DMS53 (cell line): ENCODE measurements around the gene ANKRD55.
"Not testable (repeated sequence)": the region's sequence is repeated elsewhere in the genome, so short reads cannot be mapped to it uniquely, and the experiment has no call there.

ENCODE experiments used
- DNase-seq: peaks from one replicate; lab custom pipeline; 2025; lab: John Stamatoyannopoulos, UW

ANKRD55 gene

GRCh38 chr5:56233230-56233629 is at the start of gene ANKRD55:
Gene ANKRD55, minus strand, starts transcription at chr5:56233330. Its CDS starts 417 bp downstream, at chr5:56232913.
- no peak for DNase-seq

- DNase-seq, result no peak
These were observed 49.1 kb upstream of the ANKRD55 start for GRCh38 chr5:56282216-56282615.

GRCh38 chr5:56281489-56282165 is 48.5 kb upstream of the ANKRD55 start:
- DNase-seq, result no peak

GRCh38 chr5:56279979-56280378 is 46.8 kb upstream of the ANKRD55 start:
- DNase-seq, result no peak

GRCh38 chr5:56279291-56279690 is 46.2 kb upstream of the ANKRD55 start:
- no peak for DNase-seq

- DNase-seq, result no peak
These were observed 45.2 kb upstream of the ANKRD55 start for GRCh38 chr5:56278335-56278753.

- DNase-seq, result no peak
These were observed 44.4 kb upstream of the ANKRD55 start for GRCh38 chr5:56277573-56277972.

- no peak for DNase-seq
These were observed 40.3 kb upstream of the ANKRD55 start for GRCh38 chr5:56273376-56273955.

GRCh38 chr5:56272765-56273164 is 39.6 kb upstream of the ANKRD55 start:
- no peak for DNase-seq

GRCh38 chr5:56270568-56271392 is 37.6 kb upstream of the ANKRD55 start:
- DNase-seq, result peak; percentile 90

- peak; percentile 26 for DNase-seq
These were observed 36.9 kb upstream of the ANKRD55 start for GRCh38 chr5:56270058-56270457.

GRCh38 chr5:56269216-56269927 is 36.2 kb upstream of the ANKRD55 start:
- peak; percentile 56 for DNase-seq

GRCh38 chr5:56268707-56269106 is 35.6 kb upstream of the ANKRD55 start:
- DNase-seq, result not testable (repeated sequence)

- no peak for DNase-seq
These were observed 34.7 kb upstream of the ANKRD55 start for GRCh38 chr5:56267856-56268255.

- peak; percentile 77 for DNase-seq
These were observed 31.4 kb upstream of the ANKRD55 start for GRCh38 chr5:56264417-56265025.

- no peak for DNase-seq
These were observed 29.1 kb upstream of the ANKRD55 start for GRCh38 chr5:56262279-56262678.

- DNase-seq, result no peak
These were observed 25.9 kb upstream of the ANKRD55 start for GRCh38 chr5:56259002-56259511.

- not testable (repeated sequence) for DNase-seq
These were observed 24.8 kb upstream of the ANKRD55 start for GRCh38 chr5:56257763-56258529.

- no peak for DNase-seq
These were observed 23.9 kb upstream of the ANKRD55 start for GRCh38 chr5:56257010-56257409.

GRCh38 chr5:56255502-56255901 is 22.4 kb upstream of the ANKRD55 start:
- DNase-seq, result no peak

- no peak for DNase-seq
These were observed 20.8 kb upstream of the ANKRD55 start for GRCh38 chr5:56253924-56254323.
